Ascending aorta (tissue), 2 donors: Measurements from ENCODE around the gene PDZD2. TPM values are rescaled to one million over a fixed set of nuclear protein-coding genes. Genes with fewer than 3 reads are reported as not detected.
A peak's percentile ranks its signal among the peaks of the same experiment; 100 is the strongest.

ENCODE experiments used
- DNase-seq, 2 donors: peaks; one replicate each; pipeline ENCODE4 v3.0.0-alpha.2; 2019; ENCODE audit warnings: low spot score in 2 of 2
- H3K27ac ChIP-seq, 2 donors: fragments of 200-600 bp; sonication (generic); one replicate each; pipeline ENCODE4 v1.5.1; 2016 to 2017; ENCODE audit warnings: mild to moderate bottlenecking in 1 of 2
- H3K27me3 ChIP-seq: fragments of 200-600 bp; sonication (generic); one replicate; pipeline ENCODE4 v1.5.1; 2017
- H3K36me3 ChIP-seq, 2 donors: fragments of 200-600 bp; sonication (generic); one replicate each; pipeline ENCODE4 v1.5.1; 2016
- H3K4me1 ChIP-seq, 2 donors: fragments of 200-600 bp; sonication (generic); one replicate each; pipeline ENCODE4 v1.5.1; 2016 to 2017; ENCODE audit warnings: mild to moderate bottlenecking in 1 of 2
- H3K4me3 ChIP-seq, 2 donors: fragments of 200-600 bp; sonication (generic); one replicate each; pipeline ENCODE4 v1.5.1; 2016 to 2017; ENCODE audit warnings: mild to moderate bottlenecking in 1 of 2
- H3K9me3 ChIP-seq, 2 donors: fragments of 200-600 bp; sonication (generic); one replicate each; pipeline ENCODE4 v1.5.1; 2016
- CTCF ChIP-seq, 3 experiments: fragments of 200-600 bp in 2 of 3; fragments of 450-650 bp in 1 of 3; sonication (generic) in 2 of 3; IDR thresholded peaks; one replicate each; pipeline ENCODE4 v1.5.1; 2016 to 2019; ENCODE audit warnings: antibody characterized with exemption in 3 of 3, mild to moderate bottlenecking in 1 of 3, moderate library complexity in 1 of 3
- intact Hi-C: fragments of 100-400 bp; cut with DNase I; formaldehyde crosslinking; loops from one replicate; pipeline ENCODE4 v1.15.1; 2023
- total RNA-seq: library from RNA; depleted of rRNA; stranded (reverse); fragments of >200 nt; gene quantifications from one replicate; pipeline ENCODE4 v1.1.0, GENCODE V29; 2016

The PDZD2 gene
- total RNA-seq, 1 donor from 2014 or later: 8.1 TPM

DNA sequence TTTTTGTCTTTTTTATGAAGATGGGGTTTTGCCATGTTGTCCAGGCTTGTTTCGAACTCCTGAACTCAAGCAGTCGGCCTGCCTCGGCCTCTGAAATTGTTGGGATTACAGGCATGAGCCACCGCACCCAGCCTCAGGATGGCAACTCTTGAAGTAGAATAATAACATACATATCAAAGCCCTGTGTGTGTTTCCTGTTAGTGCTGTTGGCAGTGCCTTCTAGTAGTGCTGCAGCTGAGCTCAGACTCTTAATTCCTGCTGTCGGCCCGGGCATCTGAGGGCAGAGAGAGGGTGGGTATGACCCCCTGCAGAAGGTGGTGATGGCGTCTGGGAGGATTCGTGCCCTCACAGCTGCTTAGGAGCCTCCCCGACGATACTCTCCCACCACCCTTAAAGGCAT lies 227.2 kb downstream of the PDZD2 start:
- H3K27me3 ChIP-seq: no peaks in the 10 kb centered on the region
- TF ChIP-seq CTCF (IDR thresholded peaks at IDR 0.05): no peak
- H3K4me3 ChIP-seq: no peak overlapping the region
- H3K4me1 ChIP-seq: no peaks in the 10 kb centered on the region
- intact Hi-C loops: no loop called here
- no peak overlapping the region for H3K27ac ChIP-seq
- no peaks in the 10 kb centered on the region for H3K36me3 ChIP-seq
- no peaks in the 10 kb centered on the region for H3K9me3 ChIP-seq
- DNase-seq: peak in 1 of 2 donors; percentile 35

- Histone ChIP-seq H3K36me3 (no peaks in the 10 kb centered on the region), H3K27me3 (no peaks in the 10 kb centered on the region), H3K4me1 (no peaks in the 10 kb centered on the region), H3K9me3 (no peaks in the 10 kb centered on the region), H3K27ac (no peak overlapping the region), H3K4me3 (no peak overlapping the region)
- intact Hi-C loops: no loop called here
- TF ChIP-seq CTCF (IDR thresholded peaks at IDR 0.05): no peak
- no peak for DNase-seq
Observed at GRCh38 chr5:31867219-31867618, 228.3 kb downstream of the PDZD2 start.

GRCh38 chr5:31880449-31880848 lies 241.5 kb downstream of the PDZD2 start:
- H3K4me3 ChIP-seq: no peak overlapping the region
- no peak overlapping the region for H3K27ac ChIP-seq
- H3K4me1 ChIP-seq: no peaks in the 10 kb centered on the region
- no peaks in the 10 kb centered on the region for H3K27me3 ChIP-seq
- DNase-seq: no peak
- intact Hi-C loops: no loop called here
- TF ChIP-seq CTCF (IDR thresholded peaks at IDR 0.05): no peak
- H3K36me3 ChIP-seq: no peaks in the 10 kb centered on the region
- H3K9me3 ChIP-seq: no peaks in the 10 kb centered on the region

DNA sequence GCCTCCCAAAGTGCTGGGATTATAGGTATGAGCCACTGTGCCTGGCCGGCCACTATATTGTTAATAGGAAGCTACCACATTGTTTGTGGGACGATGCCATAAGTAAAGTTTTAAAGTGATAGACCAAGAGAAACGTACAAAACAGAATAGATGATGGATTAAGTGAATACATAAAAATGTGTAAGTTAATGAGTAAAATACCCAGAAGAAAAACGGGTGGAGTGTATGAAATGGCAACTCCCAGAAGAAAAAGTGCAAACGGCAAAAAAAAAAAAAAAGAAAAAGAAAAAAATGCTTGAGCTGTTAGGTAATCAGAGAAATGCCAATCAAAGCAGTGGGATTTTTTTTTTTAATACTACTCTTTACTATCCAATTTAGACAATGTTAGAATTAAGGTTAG lies 246.0 kb downstream of the PDZD2 start:
- DNase-seq: no peak
- intact Hi-C loops: no loop called here
- no peaks in the 10 kb centered on the region for H3K27me3 ChIP-seq
- no peaks in the 10 kb centered on the region for H3K36me3 ChIP-seq
- TF ChIP-seq CTCF (IDR thresholded peaks at IDR 0.05): no peak
- peaks cover 0 to 4% of the 10 kb centered on the region in 2 donors for H3K4me1 ChIP-seq
- H3K27ac ChIP-seq: no peak overlapping the region
- no peak overlapping the region for H3K4me3 ChIP-seq
- no peaks in the 10 kb centered on the region for H3K9me3 ChIP-seq

- intact Hi-C loops: no loop called here
- no peaks in the 10 kb centered on the region for H3K36me3 ChIP-seq
- peaks cover 0 to 4% of the 10 kb centered on the region in 2 donors for H3K4me1 ChIP-seq
- DNase-seq: peak in 1 of 2 donors; percentile 28
- H3K27ac ChIP-seq: no peak overlapping the region
- no peaks in the 10 kb centered on the region for H3K27me3 ChIP-seq
- H3K4me3 ChIP-seq: no peak overlapping the region
- H3K9me3 ChIP-seq: no peaks in the 10 kb centered on the region
- no peak for TF ChIP-seq CTCF (IDR thresholded peaks at IDR 0.05)
Observed at GRCh38 chr5:31886206-31886605, 247.3 kb downstream of the PDZD2 start.

- no peaks in the 10 kb centered on the region for H3K9me3 ChIP-seq
- no peak overlapping the region for H3K27ac ChIP-seq
- no peak overlapping the region for H3K4me3 ChIP-seq
- peaks cover 0 to 4% of the 10 kb centered on the region in 2 donors for H3K4me1 ChIP-seq
- no peaks in the 10 kb centered on the region for H3K27me3 ChIP-seq
- no peaks in the 10 kb centered on the region for H3K36me3 ChIP-seq
- peak in 1 of 2 donors; percentile 30 for DNase-seq
- intact Hi-C loops: no loop called here
- TF ChIP-seq CTCF (IDR thresholded peaks at IDR 0.05): no peak
Observed at GRCh38 chr5:31887556-31887955, 248.6 kb downstream of the PDZD2 start.
